ENCODE data around the gene SPSB4. TPM values are rescaled to one million over a fixed set of nuclear protein-coding genes. Genes with fewer than 3 reads are reported as not detected.

SPSB4 gene
- total and polyA plus RNA-seq, 9 of the 15 experiments (the other 6 are each of a cell fraction or from before 2014, with no cell fraction given): not detected

DNA sequence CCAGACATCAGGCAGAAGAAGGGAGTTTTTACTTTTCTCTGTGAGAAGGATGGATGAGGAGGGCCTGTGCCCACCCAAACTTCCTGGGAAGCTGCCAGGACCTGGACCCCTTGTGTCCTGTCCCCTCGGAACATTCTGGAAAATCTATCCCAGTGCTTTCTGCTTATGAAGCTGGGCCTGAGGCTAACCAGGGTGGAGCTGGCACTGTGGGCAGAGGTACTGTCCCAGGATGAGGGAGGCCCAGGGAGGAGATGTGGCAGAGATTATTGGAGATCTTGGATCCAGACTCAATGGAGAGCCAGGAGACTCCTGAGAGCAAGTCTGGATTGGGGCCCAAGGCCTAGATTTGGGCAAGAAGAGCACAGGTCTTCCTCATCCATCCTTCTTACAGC is 44.4 kb downstream of the SPSB4 start:
- POLR2A ChIA-PET: no interaction called here
- CTCF ChIA-PET (ENCODE audit: low intra/inter-chr PET ratio): no interaction called here

DNA sequence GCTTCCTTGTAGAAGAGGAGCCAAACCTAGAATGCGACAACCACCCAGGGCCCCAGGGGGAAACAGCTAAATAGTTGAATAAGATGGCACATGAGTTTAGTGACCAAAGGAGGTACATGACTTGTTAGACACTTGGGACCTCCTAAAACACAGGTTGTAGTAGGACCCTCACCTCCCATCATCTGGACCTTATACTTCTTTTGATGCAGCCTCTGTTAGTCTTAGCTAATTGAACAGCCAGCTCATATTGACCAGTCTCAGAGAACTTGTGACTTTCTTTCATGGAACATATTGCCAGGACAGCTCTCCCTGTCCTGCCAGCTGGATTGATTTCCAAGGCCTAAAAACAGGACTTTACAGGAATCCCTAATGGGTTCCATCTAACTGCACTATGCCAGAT is 45.0 kb downstream of the SPSB4 start:
- no TSS peak for BruUV-seq (replicated peaks)
- H3K36me3 ChIP-seq (ENCODE audit: control insufficient read depth, insufficient read depth, low read length): no peaks in the 10 kb centered on the region
- no peaks in the 10 kb centered on the region for H3K9me3 ChIP-seq (replicated peaks; ENCODE audit: control insufficient read depth, insufficient read depth, low read depth, low read length)
- H3K27ac ChIP-seq (ENCODE audit: extremely low read depth, low read depth, low read length): no peak overlapping the region
- POLR2A ChIA-PET: no interaction called here
- no peaks in the 10 kb centered on the region for H3K4me1 ChIP-seq (replicated peaks in 1 of 2; ENCODE audit: control insufficient read depth in 2 of 2, insufficient read depth in 2 of 2, low read length in 2 of 2)
- CTCF ChIA-PET (ENCODE audit: low intra/inter-chr PET ratio): no interaction called here
- no peak for DNase-seq (ENCODE audit: extremely low read depth in 1 of 4, low spot score in 3 of 4)
- in situ Hi-C loops (cut with MboI) (no loop called here), intact Hi-C loops (cut with micrococcal nuclease) (no loop called here)
- H3K27me3 ChIP-seq (ENCODE audit: control insufficient read depth in 2 of 2, insufficient read depth in 2 of 2, low read length in 2 of 2): peaks cover 7 to 41% of the 10 kb centered on the region in 2 experiments; a peak in 2 of 5 replicates
- no peak overlapping the region for H2AFZ ChIP-seq (ENCODE audit: low read depth, low read length)
- no peak overlapping the region for H3K4me3 ChIP-seq
- 13% methylated on average over 1 of the region's 1 CpG for WGBS (ENCODE audit: insufficient coverage, low coverage, missing lambda C conversion rate)
- H3K4me2 ChIP-seq (ENCODE audit: insufficient read depth, low read length): no peak overlapping the region
- H3K9me1 ChIP-seq (ENCODE audit: control insufficient read depth, insufficient read depth, low read length): no peaks in the 10 kb centered on the region
- no peak for TF ChIP-seq SMAD4 (CRISPR knock-in tag; conservative IDR thresholded peaks at IDR 0.05)
- TF ChIP-seq HLTF (IDR thresholded peaks at IDR 0.05): no peak
- TF ChIP-seq RBM25 (IDR thresholded peaks at IDR 0.05; ENCODE audit: low read depth, low read length, severe bottlenecking): peak; percentile 30
- H3K9ac ChIP-seq (ENCODE audit: insufficient read depth in 1 of 2, low read depth in 2 of 2, low read length in 2 of 2): no peak overlapping the region
- H4K20me1 ChIP-seq (replicated peaks; ENCODE audit: control insufficient read depth, insufficient read depth, low read length): peaks cover 5% of the 10 kb centered on the region; the same call in 1 of the 2 replicates
- no peaks in the 10 kb centered on the region for H3K79me2 ChIP-seq (ENCODE audit: control insufficient read depth, insufficient read depth, low read length)
- no peak for FAIRE-seq
- ATAC-seq: no peak

More for the DNA sequence above, 44.4 kb downstream of the SPSB4 start:
- H3K9me3 ChIP-seq (replicated peaks; ENCODE audit: control insufficient read depth, insufficient read depth, low read depth, low read length): no peaks in the 10 kb centered on the region
- no peak overlapping the region for H3K4me3 ChIP-seq
- H3K36me3 ChIP-seq (ENCODE audit: control insufficient read depth, insufficient read depth, low read length): no peaks in the 10 kb centered on the region
- peaks cover 7 to 41% of the 10 kb centered on the region in 2 experiments; a peak in 2 of 5 replicates for H3K27me3 ChIP-seq (ENCODE audit: control insufficient read depth in 2 of 2, insufficient read depth in 2 of 2, low read length in 2 of 2)
- H4K20me1 ChIP-seq (replicated peaks; ENCODE audit: control insufficient read depth, insufficient read depth, low read length): peaks cover 5% of the 10 kb centered on the region; the same call in 1 of the 2 replicates
- DNase-seq (ENCODE audit: extremely low read depth in 1 of 4, low spot score in 3 of 4): no peak
- no peak for TF ChIP-seq PTBP1 (IDR thresholded peaks at IDR 0.05; ENCODE audit: low read depth, low read length)
- TF ChIP-seq C11orf30 (IDR thresholded peaks at IDR 0.05; ENCODE audit: low read depth): no peak
- TF ChIP-seq SIRT6 (IDR thresholded peaks at IDR 0.05; ENCODE audit: low read depth, low read length): no peak
- TF ChIP-seq BRF1 (IDR thresholded peaks at IDR 0.05; ENCODE audit: borderline replicate concordance, extremely low read depth, insufficient read length): no peak
- no peak for TF ChIP-seq NFE2L1 (tag; IDR thresholded peaks at IDR 0.05; ENCODE audit: borderline replicate concordance, low read depth)
- no peak for FAIRE-seq
- 0% methylated on average over 1 of the region's 1 CpG for WGBS (ENCODE audit: insufficient coverage, low coverage, missing lambda C conversion rate)
- H3K27ac ChIP-seq (ENCODE audit: extremely low read depth, low read depth, low read length): no peak overlapping the region
- H3K4me2 ChIP-seq (ENCODE audit: insufficient read depth, low read length): no peak overlapping the region
- no peak overlapping the region for H2AFZ ChIP-seq (ENCODE audit: low read depth, low read length)
- no peaks in the 10 kb centered on the region for H3K9me1 ChIP-seq (ENCODE audit: control insufficient read depth, insufficient read depth, low read length)
- no peaks in the 10 kb centered on the region for H3K4me1 ChIP-seq (replicated peaks in 1 of 2; ENCODE audit: control insufficient read depth in 2 of 2, insufficient read depth in 2 of 2, low read length in 2 of 2)
- no peaks in the 10 kb centered on the region for H3K79me2 ChIP-seq (ENCODE audit: control insufficient read depth, insufficient read depth, low read length)
- no TSS peak for BruUV-seq (replicated peaks)
- in situ Hi-C loops (cut with MboI): no loop called here
- no peak for ATAC-seq
- intact Hi-C loops (cut with micrococcal nuclease): no loop called here
- H3K9ac ChIP-seq (ENCODE audit: insufficient read depth in 1 of 2, low read depth in 2 of 2, low read length in 2 of 2): no peak overlapping the region
